HG03280 (cell line): ENCODE measurements around the gene KLHL12.

Source experiments
- ATAC-seq: cut with Tn5 transposase; IDR thresholded peaks from one replicate; pipeline ENCODE4 v1.9.1; 2021; ENCODE audit warnings: mild to moderate bottlenecking, moderate library complexity; ENCODE audit not compliant: unreplicated experiment

The KLHL12 gene

DNA sequence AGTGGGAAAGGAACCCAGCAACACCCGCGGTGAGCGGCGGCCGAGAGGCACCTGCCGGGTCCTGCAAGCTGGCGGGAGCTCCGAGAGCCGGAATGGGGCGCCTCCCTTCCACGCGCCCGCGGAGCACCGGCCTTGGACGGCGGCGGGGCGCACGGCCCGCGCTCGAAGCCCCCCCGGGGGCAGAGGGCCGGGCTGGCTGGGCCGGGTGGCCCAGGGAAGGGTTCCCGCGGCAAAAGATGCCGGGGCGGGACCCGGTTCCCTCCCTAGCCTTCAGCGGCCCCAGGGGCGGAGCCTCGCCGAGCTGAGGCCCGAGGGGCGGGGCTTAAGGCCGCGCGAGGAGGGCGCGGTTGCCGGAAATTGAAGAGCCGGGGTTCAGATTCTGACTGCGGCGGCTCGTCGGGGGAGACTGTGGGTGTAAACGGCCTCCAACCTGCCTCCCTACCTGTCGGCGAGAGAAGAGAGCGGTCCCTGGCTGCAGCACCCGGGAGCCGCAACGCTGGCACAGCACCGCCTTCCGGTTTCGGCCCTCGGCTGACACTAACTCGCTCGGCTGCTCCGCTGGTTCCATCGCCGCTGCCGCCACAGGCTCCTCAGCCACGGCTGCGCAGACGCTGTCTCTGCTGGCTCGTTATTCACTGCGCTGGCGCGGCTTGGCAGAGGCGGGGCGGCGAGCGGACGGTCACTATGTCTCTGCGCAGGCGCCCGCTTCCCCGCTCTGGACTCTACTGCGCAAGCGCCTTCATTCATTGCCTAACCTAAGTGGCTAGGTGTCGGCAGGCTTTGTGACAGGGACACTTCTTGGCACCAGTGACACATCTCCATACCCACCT, 38.3 kb downstream of the KLHL12 start, which contains the start of gene RABIF:
Gene RABIF (minus strand): TSS at position 619 of the 830 bp plus-strand sequence. CDS start 51 bp downstream, at position 568.
- peak; percentile 91 for ATAC-seq

DNA sequence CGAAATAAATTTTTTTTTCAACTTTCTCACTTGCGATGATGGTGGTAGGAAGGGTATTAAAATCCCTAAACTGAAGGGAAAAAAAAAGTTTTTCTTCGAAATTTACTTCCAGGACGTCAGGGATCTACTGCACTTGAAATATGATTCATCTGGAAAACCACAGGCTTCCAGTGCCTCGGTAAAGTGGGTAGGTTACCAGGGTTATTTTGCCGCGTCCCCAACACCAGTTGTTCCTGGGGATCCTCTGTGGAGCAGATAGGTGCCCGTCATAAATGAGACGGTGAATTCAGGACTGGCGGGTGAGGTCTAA, 38.9 kb downstream of the KLHL12 start:
- no peak for ATAC-seq

DNA sequence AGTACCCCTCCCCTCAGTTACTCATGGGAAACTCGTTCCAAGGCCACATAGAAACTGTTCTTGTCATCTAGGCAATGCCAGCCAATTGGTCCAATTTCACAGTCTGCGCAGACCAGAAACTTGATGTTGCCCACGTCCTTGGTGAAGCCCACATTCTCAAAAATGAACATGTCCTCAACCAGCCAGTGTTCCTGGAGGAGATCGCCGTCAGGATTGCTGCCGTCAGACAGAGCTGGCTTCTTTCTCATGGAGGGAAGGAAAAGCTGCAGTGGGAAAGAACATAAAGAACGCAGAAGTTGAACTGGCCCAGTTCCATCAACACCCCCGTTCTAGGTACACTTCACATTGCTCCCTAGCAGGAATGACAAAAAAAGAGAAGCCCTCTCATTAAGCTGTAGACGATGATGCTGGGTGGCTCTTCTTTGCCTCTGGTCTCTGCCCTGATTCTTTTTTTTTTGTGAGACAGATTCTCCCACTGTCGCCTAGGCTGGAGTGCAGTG, 46.0 kb downstream of the KLHL12 start:
- ATAC-seq = no peak

DNA sequence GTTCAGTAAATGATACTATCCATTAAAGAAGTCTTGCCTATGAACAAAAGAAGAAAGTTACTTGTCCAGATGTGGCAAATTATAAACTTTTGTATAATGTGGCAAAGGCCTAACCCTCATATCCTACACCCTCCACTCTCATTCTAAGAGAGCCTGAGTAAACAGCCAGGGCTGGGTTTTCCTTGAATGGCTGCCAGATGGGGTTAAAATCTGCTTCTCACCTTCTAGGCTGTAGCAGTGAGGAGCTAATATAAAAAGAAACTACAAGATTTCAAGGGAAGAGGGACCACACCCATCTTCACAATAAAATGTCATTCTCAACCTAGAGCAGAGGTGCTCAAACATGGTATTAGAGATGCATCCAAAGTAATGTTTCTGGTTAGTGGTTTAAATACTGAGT, 47.0 kb downstream of the KLHL12 start:
- ATAC-seq = no peak

DNA sequence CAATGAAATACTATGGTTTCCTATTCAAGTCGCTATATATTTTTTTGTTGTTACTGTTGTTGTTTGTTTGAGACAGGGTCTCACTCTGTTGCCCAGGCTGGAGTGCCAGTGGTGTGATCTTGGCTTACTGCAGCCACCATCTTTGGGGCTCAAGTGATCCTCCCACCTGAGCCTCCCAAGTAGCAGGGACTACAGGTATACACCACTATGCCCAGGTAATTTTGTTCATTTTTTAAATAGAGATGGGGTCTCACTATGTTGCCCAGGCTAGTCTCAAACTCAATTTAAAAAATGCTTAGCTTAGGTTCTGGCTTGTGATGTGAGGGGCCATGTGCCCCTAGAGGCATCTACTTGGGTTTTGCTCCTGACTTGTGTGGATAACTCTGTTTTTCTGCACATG, 47.9 kb downstream of the KLHL12 start:
- ATAC-seq = no peak

DNA sequence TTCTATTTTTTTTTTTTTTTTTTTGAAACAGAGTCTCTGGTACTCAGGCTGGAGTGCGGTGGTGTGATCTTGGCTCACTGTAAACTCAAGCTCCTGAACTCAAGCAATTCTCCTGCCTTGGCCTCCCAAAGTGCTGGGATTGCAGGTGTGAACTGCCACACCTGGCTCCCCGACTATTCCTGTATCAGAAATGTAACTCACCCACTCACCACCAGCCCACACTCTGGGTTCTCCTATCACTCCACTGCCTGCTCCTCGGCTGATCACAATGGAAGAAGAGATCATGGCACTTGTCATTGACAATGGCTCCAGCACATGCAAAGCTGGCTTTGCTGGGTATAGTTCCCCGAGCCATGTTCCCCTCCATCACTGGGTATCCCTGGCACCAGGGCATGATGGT, 54.0 kb downstream of the KLHL12 start:
- ATAC-seq = no peak

DNA sequence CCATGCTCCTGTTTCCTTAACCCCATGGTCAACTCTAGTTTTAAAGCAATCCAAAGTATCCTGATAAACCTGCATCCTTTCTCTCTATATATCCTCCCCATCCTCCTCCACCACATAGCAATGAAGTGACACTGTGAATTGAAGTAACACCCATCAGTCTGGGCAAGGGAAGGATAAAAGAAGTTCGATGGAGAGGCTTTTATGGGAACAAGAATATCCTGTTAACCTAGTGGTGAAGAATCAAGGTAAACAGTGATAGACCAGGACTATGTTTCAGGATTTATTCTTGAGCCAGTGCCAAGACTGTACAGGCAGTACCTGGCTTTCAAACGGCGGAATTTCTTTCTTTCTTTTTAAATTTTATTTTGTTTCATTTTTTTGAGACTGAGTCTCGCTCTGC, 55.7 kb downstream of the KLHL12 start:
- ATAC-seq = no peak

DNA sequence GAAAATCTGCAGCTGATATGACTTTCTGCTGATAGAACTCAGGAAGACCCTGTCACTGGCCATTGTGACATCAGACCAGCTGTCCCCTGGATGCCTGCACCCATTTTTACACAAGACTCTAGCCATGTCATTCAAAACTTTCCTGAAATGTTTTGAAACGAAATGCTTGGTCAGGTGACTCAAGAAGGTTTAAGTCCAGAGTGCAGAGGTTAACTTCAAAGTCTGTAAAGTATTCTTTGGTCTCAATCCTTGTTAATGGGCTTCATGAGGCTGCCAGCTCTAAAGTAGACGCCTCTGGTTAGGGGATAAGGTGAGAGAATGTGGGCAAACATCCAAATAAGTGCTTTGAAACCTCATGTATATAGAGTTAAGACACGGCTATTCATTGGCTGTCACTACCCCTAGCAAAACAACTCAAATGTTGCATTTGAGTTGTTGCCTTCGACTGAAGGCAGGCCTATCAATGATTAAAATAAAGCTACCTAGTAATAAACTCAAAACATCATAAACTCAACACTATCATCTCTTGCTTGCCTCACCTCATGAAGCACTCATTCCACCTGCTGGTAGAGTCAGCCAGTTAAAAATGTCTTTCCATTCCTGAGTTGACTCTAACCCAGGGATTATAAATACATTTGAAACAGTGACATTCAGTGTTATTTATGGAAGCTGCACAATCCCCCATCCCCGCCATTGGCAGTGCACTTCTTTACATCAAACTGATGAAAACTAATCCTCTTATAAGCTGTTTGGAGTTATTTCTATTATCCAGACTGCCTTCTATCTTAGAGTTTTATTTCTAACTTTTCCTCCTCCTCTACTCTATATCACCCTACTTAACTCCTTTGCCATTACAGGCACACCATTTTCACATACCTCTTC, 64.1 kb downstream of the KLHL12 start:
- ATAC-seq = no peak

DNA sequence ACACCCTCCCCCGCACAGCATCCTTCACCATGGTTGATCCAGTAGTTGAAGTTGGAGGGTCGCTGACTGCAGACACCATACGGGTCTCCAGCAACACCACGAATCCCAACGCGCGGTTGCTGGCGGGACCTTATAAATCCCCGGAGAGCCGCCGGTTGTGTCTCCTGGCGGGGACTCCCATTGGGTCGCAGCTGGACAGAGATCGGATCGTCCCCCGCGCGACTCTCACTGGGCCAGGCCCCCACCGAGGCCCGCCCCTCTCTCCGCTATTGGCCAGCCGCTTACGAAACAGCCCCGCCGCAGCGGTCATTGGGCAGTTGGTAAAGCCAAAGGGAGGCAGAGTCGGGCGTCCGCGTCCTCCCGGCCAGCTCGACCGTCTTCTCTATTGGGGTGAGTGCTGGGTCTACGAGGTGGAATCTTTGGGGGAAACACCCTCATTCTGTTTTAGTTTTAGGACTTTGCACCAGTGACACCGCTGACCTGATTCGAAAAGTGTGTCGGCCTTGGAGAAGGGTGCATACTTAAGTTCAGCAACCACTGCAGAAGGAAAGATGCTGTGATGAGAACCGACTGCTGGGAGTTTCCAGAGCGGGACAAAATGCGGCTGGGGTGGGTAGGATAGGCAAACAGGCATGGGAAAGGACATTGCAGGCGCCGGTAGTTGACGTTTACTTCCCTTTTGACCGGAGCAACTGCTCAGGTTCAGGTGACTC, 65.5 kb downstream of the KLHL12 start:
- no peak for ATAC-seq

DNA sequence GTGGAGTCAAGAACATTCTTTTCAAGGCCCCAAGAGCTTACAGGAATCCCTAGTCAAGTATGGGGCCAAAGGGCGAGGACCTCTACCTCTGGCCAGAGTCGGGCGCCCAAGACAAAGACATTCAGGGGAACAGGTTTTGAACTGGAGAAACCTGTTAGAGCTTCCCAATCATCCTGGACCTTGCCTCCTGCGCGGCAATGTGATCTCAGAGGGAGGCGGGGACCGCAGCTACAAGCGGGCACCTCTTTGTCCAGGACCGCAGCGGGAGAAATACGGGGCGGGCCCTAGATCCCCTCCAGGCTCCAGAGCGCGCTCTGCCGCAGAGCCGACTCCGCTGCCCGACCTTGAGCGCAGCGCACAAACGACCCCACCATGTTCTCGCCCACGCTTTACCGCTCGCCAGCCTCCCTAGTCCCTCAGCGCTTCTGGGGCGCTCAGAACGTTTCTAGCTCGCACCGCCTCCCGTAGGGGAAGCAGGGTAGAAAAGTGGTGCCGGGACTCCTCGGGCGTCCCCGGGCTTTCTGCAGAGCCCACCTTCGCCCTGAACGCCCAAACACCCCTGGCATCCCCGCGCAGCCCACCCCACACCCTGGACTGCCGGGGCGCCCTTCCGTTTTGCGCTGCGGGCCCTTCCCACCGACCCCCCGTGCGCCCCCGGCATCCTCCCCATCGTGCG, 66.2 kb downstream of the KLHL12 start:
- no peak for ATAC-seq

DNA sequence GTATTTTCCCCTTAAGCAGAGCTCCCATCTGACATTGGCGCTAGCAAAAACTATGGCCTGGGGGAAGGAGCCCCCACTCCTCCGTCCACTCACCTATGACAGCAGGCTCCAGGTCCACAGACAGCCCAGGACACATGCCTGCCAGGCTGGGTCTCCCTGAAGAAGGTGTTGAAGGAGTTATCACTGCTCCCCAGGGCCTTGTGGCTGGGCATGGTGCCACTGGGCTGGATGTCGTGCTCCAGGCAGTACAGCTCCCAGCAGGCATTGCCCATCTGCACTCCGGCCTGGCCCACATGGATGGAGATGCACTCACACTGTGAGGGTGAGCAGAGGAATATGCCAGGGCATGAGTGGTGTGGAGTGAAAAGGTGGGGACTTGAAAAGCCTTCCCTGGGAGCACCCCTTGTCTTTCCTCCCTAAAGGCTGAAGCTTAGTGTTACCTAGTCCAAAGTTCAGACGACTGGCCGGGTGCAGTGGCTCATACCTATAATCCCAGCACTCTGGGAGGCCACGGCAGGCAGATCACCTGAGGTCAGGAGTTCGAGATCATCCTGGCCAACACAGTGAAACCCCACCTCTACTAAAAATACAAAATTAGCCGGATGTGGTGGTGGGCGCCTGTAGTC, 68.1 kb downstream of the KLHL12 start:
- no peak for ATAC-seq

DNA sequence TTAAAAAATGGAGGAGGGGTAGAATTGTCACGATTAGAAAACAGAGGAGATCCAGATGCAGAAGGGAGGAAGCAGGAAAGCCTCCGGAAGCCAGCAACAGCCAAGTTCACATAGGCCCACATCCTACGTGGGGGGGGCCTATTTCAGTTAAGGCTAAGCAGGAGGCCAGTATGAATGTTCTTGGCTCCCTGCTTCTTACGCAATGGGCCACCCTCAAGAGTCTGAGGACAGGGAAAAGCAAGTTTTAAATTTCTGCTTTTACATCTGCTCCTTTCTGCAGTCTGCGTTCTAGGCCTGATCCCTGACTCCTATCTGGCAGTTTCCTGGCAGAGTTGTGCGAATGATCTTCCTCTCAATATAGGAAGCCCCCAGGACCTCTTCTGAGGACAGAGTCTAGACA, 68.7 kb downstream of the KLHL12 start:
- ATAC-seq = no peak

DNA sequence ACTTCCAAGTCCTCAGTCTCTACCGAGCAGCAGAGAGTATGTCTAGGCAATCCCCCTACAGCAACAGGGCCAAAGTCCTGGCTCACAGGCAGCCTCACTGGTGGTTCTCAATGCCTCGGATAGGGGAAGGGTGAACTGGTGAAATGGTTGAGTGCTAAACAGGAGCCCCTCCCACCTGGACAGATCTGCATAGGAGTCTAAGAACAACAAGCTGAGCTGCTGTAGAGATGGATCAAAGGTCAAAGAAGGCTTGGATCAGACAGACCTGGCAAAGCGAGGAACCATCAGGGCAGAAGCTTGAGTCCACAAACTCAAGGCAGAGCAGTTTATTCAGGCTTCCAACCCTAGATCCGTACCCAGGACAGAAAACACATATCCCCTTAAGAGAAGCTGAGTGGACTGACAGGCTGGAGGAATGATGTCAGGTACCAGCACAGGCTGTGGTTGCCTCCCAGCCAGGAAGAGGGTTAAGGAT, 69.9 kb downstream of the KLHL12 start:
- ATAC-seq = no peak

DNA sequence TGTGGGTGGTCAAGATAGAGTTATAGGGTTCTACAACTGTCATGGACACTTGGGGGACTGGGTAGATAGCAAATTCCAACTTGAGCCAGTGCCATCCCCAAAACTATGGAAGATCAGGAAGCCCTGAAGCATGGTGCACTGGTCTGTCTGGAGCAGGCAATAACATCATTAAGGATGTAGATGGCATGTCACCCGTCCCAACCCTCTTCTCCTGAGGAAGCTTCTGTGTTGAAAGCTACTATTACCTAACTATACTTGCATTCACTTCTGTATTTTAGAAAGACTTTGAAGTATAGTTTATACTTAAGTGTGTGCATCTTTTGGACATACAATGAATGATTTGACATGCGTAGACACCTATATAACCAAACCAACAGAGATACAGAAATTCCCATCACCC, 71.0 kb downstream of the KLHL12 start:
- ATAC-seq = no peak

DNA sequence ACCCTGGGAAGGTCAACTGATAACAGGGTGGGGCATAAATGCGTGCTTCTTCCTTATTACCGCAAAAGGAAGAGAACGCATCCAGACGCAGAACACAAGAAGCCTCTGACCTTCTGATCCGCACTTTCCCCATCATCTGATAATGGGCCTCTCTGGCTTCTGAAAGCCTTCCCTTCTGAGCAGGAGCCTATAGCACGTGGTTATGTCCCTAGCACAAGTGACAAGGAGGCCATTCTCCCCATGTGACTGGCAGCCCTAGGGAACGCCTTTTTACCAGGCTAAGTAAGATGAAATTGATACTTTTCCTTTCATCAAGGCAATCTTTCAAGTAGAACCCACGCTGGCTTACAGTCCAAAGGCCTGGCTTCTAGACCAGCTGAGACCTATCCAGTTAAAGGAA, 72.2 kb downstream of the KLHL12 start:
- no peak for ATAC-seq

DNA sequence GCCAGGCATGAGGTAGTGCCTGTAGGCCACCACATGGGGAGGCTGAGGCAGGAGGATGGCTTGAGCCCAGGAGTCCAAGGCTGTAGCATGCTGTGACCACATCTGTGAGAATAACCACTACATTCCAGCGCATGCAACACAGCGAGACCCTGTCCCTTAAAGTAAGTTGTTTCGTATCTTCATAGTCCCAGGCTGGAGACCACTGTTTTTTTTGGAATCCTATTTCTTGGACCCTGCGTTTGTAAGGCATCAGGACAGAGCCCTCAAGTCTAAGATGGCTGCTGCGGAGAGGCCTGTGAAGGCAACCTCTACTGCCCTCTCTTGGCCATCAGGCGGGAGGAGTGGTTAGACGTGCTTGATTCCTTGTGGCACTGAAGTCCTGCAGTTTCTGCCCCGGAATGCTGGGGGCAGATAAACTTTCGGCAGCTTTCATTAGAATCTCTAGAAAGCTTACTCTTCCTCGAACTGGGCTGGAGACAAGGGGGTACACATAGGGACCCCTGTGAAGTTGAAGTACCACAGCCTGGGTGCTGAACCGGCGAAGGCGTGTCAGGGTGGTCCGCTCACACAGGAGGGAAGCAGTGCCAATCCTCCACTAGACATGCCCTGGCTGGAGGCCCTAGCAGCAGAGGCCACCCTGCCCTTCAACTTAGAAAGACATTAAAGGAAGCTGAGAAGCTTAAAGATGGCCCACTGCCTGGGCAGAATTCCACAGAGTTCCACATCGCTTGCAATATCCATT, 74.7 kb downstream of the KLHL12 start:
- ATAC-seq = no peak

DNA sequence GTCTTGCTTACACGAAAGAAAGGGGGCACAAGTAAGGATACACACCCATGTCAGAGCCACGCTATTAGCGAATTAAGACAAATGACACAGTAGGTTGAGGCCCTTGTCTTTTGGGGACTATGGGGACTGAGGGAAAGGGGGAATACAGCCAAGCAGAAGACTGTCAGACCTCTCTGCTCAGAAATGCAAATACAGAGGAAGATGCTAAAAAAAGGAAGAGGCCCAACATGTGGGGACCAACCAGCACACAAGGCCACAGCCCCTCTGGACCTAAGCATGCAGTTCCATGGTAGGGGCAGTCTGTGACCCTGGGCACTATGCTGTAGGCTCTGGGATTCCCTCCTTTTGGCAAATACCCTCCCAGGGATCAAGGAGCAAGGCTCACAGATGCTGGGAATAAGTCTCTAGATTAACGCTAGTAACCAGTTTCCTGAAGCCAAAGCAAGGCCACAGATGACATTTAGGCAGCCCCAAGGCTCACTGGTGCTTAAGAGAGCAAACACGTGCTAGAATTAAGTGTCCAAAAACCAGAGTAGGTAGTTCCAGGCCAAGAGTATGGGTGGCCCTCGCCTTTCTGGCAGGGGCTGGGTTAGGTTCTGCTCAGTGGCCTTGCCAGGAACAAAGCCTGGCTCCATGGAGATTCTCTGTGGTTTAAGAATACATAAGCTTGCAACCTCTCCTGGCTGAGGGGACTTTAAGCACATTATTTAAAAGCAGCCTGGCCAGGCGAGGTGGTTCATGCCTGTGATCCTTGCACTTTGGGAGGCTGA, 76.3 kb downstream of the KLHL12 start:
- no peak for ATAC-seq

DNA sequence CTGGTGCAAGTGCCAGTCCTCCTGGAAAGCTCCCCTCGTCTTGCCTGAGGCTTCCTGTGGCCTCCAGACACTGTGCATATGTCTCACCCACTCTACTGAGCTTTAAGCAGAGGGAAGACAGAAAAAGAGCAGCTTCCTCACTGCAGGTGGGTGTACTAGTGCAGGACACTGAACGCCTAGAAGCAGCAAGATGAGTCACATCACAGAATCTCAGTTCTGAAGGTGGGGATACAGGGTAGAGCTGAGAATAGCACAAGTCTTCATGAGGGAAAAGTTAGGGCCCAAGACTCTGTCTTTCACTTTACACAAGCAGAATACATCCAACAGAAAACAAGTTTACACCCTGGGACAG, 78.9 kb downstream of the KLHL12 start:
- peak; percentile 81 for ATAC-seq

DNA sequence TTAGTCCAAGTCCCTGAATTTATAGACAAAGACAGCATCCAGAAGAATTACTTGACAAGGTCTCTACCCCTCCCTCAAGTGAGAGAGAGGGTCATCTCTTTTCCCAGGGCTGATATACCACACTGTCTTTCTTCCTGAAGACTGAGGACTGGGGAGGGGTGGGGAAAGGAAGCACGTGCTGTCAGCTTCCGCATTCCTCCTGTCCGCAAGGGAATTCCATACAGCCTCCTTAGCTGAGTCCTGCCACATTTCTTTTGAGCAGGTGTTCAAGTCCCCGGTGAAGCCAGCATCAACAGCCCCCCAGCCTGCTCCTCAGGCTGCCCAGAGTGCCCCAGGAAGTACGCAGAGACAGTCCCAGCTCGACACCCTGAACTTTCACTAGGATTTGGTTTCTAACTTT, 82.1 kb downstream of the KLHL12 start:
- no peak for ATAC-seq
